Mucosa of descending colon (tissue), 3 donors: ENCODE results near the gene CORO1C. TPM values are rescaled to one million over a fixed set of nuclear protein-coding genes. Genes with fewer than 3 reads are reported as not detected.
A peak's percentile ranks its signal among the peaks of the same experiment; 100 is the strongest.

ENCODE experiments used
- ATAC-seq: fragments of 200-7000 bp; cut with Tn5 transposase; one replicate; pipeline ENCODE4 v1.9.1; 2020; ENCODE audit warnings: mild to moderate bottlenecking, moderate library complexity
- DNase-seq, 3 donors: peaks; one replicate each; pipeline ENCODE4 v3.0.0-alpha.2; 2020
- H3K36me3 ChIP-seq: fragments of 200-600 bp; one replicate; pipeline ENCODE4 v1.8.0; 2021; ENCODE audit warnings: low read depth, mild to moderate bottlenecking
- H3K4me1 ChIP-seq: fragments of 200-600 bp; one replicate; pipeline ENCODE4 v1.8.0; 2021; ENCODE audit warnings: low read depth, mild to moderate bottlenecking
- H3K4me3 ChIP-seq: fragments of 200-600 bp; one replicate; pipeline ENCODE4 v1.8.0; 2021; ENCODE audit warnings: mild to moderate bottlenecking
- H3K9me3 ChIP-seq: fragments of 200-600 bp; one replicate; pipeline ENCODE4 v1.8.0; 2021; ENCODE audit warnings: mild to moderate bottlenecking
- intact Hi-C, 2 donors: fragments of 100-400 bp; cut with DNase I in 1 of 2; cut with micrococcal nuclease in 1 of 2; formaldehyde crosslinking; loops; one replicate each; pipeline versions ENCODE4 v1.11.0 to v1.11.1; 2022; cut with DNase I, micrococcal nuclease
- total RNA-seq, 3 donors: library from RNA; stranded (reverse); fragmentation: NEBNext Ultra II Directional in 2 of 3; extraction: Animal tissue kit (Norgen Biotek cat#: 25700) in 2 of 3; gene quantifications; one replicate each; pipeline versions ENCODE4 v1.2.1 to v1.2.4, GENCODE V29; 2021 to 2023
- TF ChIP-seq, protein P1 (sequence below): fragments of 200-600 bp; IDR thresholded peaks from one replicate; pipeline ENCODE4 v1.8.0; 2022; ENCODE audit warnings: antibody characterized with exemption, mild to moderate bottlenecking
- donor health status: DM: no; HTN: no; CAD: no; lungs with moderate emphysema.
- donor health status: DM: no; HTN: no; CAD: no.
- donor health status: DM: no; HTN: yes; CAD: no.

CORO1C gene
- total RNA-seq, 3 donors from 2014 or later: 80.5 to 328 (median 123) TPM

DNA sequence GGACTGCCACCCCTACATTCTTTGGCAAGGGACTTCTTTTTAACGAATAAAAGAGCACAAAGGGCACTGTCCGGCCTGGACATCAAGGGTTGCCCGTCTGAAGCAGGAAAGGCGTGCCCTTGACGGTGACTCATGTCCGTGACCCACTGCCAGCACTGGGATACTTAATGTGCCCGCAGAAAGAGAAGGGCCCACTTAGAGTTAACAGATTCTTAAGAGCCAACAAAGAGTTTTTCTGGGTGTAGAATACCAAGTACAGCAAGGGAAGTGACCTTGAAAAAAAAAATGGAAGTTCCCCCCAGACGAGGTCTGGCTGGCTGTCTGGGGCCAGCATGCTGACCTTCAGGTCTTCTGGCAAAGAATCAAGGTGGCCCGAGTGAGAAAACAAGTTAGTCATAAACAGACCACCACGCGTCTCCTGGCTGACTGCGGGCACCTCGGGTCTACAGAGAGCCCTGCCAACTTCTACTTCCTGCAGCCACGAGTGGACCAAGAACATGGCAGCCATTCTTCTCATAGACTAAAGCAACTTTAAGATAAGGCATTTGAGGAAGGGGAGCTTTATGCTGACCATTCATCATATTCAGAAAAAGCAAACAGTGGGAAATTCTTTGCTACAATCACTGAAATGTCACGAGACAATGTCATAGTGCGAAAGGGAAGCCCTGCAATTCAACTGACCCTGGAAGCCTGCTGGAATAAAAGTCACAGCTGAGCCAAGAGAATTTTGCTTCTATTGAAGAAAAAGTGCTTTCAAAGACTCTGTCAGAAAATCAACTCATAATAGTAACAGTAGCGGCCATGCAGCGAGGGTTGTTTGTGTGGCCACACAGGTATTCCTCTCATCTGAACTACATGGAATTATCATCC, 87.1 kb downstream of the CORO1C start:
- DNase-seq (no peak), ATAC-seq (peak; percentile 24)
- Histone ChIP-seq H3K9me3 (no peaks in the 10 kb centered on the region), H3K36me3 (peaks cover 2% of the 10 kb centered on the region), H3K4me1 (no peaks in the 10 kb centered on the region), H3K4me3 (no peak overlapping the region)
- intact Hi-C loops: no loop called here
- TF ChIP-seq, protein P1, sequence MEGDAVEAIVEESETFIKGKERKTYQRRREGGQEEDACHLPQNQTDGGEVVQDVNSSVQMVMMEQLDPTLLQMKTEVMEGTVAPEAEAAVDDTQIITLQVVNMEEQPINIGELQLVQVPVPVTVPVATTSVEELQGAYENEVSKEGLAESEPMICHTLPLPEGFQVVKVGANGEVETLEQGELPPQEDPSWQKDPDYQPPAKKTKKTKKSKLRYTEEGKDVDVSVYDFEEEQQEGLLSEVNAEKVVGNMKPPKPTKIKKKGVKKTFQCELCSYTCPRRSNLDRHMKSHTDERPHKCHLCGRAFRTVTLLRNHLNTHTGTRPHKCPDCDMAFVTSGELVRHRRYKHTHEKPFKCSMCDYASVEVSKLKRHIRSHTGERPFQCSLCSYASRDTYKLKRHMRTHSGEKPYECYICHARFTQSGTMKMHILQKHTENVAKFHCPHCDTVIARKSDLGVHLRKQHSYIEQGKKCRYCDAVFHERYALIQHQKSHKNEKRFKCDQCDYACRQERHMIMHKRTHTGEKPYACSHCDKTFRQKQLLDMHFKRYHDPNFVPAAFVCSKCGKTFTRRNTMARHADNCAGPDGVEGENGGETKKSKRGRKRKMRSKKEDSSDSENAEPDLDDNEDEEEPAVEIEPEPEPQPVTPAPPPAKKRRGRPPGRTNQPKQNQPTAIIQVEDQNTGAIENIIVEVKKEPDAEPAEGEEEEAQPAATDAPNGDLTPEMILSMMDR: no peak

DNA sequence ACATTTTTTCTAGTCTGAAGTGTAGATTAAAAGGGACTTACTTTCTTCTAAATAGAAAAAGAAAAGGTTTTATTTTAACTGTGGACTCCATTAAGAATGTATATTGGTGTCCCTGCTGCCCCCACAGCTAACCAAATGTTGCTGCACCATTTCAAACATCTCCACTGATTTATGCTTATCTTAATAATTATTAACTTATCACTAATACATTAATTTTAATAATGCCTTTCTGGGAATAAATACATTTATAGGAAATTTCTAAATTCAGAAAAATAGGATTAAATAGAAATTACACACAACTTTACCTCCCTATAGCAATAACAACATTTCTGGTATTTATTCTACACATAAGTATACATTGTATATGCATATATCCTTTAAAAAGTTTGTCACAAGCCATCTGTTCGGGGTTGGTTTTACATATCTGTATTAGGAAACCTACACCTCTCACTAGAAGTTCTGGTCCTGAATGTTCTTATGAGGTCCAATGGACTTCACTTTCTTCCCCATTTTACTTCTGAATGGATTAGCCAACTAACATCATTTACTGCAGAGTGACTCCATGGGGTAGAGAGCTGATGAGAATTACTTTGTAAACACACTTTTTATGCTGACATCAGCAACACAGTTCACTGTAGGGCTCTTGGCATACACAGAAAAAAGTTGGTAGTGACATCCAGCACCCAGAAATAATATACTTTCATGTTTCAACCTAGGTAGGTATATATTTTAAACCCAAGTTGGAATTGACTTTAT, 88.2 kb downstream of the CORO1C start:
- Histone ChIP-seq H3K36me3 (peaks cover 2% of the 10 kb centered on the region), H3K9me3 (no peaks in the 10 kb centered on the region), H3K4me1 (no peaks in the 10 kb centered on the region), H3K4me3 (no peak overlapping the region)
- ATAC-seq (no peak), DNase-seq (no peak)
- intact Hi-C loops: no loop called here
- TF ChIP-seq, protein P1: no peak

DNA sequence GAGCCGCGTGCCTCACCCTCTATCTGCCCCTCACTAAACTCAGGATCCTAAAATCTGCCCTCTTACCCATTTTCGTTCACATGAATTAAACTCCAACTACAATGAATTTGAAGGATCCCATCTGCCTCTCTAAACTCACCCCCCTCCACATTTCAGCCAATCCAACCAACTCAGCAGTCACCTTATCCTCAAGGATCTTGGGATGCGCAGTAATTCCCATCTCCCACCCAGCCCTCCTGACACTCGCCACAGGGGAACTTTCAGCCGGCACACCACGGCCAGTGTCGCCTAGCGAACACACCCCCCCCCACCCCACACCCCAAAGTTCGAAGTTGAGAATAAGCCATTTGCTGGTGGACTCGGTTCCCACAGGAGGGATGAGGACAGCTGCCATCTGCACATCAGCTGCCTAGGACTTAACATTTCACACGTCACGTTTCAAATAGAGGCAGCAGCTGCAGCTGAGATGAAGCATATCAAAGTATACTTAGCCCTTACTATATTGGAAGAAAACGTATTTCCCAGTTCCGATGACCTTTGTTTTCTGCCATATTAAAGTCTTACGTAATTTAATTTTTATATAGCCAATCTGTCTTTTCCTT, 88.9 kb downstream of the CORO1C start:
- intact Hi-C loops: no loop called here
- no peaks in the 10 kb centered on the region for H3K9me3 ChIP-seq
- H3K4me3 ChIP-seq: no peak overlapping the region
- DNase-seq (no peak), ATAC-seq (peak; percentile 5)
- H3K4me1 ChIP-seq: no peaks in the 10 kb centered on the region
- TF ChIP-seq, protein P1: no peak
- peaks cover 1% of the 10 kb centered on the region for H3K36me3 ChIP-seq

DNA sequence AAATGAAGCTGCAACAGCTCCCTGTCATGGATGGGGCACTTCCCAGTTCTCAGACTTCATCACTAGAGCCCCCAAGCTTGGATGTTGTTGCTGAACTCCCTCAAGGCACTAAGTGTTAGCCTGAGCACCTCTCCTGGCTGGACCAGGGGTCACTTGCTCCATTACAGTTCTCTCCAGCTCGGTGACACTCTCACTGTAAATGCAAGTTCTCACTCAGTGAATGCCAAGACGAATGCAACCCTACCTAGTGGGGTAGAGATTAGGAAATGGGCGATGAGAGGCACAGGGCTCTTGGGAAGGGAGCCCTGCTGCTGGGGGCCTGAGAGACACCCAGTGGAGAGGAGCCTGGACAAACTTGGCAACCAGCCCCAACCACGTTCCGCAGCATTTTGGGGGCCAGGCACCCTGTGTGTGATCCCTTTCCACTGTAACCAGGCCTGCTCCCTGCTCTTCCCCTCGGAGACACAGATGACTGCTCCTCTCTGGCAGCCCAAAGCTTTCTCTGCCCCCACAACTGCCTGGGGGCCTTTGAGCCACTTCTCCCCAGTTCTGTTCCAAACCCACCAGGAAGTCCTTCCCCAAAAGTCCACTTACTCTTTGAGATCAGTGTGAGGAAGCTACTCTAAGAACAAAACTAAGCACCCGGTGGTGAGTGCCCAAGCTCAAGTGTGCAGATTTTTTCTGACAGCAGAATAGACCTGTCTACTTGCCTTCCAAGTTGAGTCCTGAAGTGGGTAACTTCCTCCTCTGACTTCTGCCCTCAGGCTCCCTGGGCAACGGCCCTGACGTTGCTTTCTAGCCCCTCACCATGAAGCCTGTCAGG, 89.7 kb downstream of the CORO1C start:
- no peaks in the 10 kb centered on the region for H3K4me1 ChIP-seq
- peak; percentile 14 for ATAC-seq
- intact Hi-C loops: no loop called here
- TF ChIP-seq, protein P1: no peak
- no peak overlapping the region for H3K4me3 ChIP-seq
- DNase-seq: no peak
- H3K9me3 ChIP-seq: no peaks in the 10 kb centered on the region
- no peaks in the 10 kb centered on the region for H3K36me3 ChIP-seq
